ENCODE results near the gene PNPT1.
"Not testable (repeated sequence)": the region's sequence is repeated elsewhere in the genome, so short reads cannot be mapped to it uniquely, and the experiment has no call there.

The PNPT1 gene

DNA sequence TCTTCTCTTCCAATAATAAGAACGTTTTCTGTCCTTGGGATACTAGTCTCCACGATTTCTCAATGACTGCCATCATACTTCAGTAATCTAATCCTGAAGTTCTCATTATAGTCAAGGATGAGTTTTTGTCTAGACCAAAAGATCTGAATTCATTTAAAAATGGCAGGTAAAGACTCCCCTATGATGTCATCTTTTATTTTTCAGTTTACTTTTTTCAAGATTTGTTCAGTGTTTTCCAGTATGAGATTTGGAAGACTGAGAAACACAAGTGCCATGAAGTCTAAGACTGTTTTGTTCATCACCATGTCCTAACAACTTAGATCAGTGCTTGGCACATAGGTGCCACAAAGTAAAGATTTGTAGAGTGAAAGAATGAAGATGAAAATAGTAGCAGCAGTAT lies 40.4 kb downstream of the PNPT1 start:
- DNase-seq: no peak

DNA sequence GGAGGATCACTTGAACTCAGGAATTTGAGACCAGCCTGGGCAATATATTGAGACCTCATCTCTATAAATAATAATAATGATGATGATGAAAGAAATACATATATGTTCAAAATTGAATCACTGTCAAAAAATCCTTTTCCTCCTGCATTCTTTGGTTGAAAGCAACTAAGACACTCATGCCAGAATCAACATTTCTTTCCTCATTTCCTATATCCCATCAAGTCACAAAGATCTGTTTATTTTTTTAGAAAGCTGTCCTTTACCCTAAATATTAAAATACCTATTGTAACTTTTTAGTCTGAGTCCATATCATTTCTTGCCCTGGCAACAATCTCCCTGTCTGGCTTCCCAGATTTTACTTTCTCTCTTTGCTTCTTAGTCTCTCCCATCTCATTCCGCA lies 44.4 kb downstream of the PNPT1 start:
- no peak for DNase-seq

DNA sequence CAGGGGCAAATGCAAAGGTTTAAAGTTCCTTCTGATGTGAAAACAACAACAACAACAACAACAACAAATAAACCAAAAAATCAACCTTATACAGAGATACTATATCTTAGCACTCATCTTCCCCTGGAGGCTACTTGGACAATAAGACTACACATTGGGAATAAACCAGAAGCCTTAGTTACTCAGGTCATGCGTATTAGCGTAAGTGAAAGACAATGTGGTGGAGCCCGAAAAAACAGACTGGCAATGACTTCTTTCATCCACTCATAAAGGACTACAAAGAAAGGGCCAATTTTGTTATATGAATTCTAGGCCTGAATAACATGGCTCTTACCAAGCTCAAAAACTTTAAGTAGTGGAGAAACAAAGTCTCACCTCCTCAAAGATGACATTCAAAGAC lies 56.8 kb downstream of the PNPT1 start:
- DNase-seq: no peak

DNA sequence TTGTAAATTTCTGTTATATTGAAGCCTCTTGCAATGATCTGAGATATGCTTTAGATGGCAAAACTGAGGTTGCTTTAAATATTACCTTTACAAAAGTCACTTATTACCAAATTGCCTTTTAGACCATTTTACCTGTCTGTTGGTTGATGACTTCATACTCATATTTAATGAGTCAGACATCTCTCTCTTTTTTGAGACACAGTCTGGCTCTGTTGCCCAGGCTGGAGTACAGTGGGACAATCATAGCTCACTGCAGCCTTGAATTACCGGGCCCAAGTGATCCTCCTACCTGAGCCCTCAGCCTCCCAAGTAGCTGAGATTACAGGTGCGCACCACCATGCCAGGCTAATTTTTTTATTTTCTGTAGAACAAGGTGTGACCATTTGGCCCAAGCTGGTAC lies 64.7 kb downstream of the PNPT1 start:
- DNase-seq: no peak

DNA sequence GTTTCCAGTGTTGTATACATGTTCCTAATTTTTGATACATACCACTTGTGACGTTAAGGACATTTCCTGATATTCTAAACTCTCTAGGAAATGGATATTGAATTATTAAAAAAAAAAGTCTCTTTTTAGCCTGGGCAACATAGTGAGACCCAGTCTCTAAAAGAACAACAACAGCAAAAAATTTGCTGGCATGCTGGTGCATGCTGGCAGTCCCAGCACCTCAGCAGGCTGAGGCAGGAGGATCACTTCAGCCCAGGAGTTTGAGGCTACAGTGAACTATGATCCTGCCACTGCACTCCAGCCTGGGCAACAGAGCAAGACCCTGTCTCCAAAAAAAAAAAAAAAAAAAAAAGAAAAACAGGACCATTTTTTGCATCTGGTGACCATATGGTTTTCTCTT lies 65.7 kb downstream of the PNPT1 start:
- DNase-seq: no peak

DNA sequence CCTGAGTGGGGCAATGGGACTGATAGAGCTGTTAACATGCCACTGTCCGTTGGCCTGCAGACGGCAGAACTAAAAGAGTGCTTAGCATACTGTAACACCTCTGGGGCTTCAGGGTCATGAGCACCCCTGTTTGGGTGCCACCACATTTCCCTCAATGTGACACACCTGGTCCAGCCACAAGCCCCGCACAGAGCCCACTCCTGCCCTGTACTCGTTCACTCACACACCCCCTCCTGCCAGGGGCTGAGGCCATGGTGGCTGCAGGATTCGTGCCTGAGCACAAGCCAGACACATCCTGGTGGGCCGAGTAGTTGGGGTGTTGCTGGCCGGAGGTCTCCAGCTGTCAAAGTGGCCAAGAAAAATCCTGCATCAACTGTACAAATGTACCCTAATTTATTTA lies 71.8 kb downstream of the PNPT1 start:
- DNase-seq: no peak

DNA sequence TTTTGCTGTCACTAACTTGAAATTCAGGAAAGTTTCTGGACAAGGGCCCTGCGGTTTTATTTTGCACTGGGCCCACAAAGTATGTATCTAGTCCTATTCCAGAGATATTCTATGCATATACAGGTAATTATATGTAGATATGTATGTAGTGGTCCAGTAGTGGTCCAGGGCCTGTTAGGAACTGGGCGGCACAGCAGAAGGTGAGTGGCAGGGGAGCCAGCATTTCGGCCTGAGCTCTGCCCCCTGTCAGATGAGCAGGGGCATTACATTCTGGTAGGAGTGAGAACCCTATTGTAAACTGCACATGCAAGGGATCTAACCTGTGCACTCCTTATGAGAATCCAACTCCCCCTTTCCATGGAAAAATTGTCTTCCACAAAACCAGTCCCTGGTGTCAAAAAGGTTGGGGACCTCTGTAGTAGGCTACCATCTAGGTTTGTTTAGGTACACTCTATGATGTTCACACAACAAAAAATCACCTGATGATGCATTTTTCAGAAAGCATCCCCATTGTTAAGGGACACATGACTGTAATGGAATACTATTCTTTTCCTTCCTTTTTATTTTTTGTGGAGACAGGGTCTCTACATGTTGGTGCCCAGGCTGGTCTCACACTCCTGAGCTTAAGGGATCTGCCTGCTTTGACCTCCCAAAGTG lies 73.4 kb downstream of the PNPT1 start:
- no peak for DNase-seq

DNA sequence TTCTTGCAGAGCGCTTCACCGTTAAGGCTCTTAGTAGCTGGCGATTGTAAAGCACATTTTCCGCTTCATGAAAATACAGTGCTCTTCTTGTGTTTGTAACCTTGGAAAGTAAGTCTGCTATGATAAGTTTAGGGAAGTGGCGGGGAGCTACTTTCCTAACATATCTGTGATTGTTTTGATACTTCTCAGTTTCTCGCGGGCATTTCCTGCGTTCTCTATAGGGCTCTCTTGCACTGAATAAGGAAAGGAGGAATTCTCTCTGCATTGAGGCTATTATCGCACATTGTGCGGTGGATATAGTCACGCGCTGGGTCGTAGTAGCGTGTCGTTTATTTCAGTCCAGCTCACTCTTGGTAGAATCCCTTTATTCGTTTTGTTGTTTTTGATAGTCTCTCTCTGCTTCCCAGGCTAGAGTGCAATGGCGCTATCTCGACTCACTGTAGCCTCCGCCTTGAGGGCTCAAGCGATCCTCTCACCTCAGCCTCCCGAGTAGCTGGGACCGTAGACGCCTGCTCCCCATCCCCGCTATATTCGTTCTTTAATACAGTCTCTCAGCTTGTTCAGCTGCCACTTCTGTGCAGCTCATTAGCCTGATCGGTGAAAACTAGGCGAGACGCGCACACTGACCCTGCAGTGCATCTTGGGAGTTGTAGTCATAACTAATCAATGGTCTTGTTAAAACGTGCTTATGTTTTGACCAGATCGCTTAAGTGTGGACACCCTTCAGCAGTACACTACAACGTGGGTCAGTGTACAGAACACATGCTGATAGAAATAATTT lies 75.2 kb downstream of the PNPT1 start:
- peak; percentile 18 for DNase-seq

DNA sequence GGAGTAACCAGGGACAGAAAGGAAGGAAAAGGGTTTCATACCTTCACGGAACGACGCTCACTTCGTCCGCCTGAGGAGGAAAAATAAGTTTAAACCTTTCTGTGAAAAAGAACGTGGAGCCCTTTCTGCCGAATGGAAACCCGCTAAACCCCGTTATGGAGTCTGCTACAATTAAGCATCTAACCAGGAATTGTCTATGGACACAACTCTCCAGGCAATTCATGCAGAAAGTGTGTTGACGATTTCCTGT lies 75.7 kb downstream of the PNPT1 start:
- no peak for DNase-seq

DNA sequence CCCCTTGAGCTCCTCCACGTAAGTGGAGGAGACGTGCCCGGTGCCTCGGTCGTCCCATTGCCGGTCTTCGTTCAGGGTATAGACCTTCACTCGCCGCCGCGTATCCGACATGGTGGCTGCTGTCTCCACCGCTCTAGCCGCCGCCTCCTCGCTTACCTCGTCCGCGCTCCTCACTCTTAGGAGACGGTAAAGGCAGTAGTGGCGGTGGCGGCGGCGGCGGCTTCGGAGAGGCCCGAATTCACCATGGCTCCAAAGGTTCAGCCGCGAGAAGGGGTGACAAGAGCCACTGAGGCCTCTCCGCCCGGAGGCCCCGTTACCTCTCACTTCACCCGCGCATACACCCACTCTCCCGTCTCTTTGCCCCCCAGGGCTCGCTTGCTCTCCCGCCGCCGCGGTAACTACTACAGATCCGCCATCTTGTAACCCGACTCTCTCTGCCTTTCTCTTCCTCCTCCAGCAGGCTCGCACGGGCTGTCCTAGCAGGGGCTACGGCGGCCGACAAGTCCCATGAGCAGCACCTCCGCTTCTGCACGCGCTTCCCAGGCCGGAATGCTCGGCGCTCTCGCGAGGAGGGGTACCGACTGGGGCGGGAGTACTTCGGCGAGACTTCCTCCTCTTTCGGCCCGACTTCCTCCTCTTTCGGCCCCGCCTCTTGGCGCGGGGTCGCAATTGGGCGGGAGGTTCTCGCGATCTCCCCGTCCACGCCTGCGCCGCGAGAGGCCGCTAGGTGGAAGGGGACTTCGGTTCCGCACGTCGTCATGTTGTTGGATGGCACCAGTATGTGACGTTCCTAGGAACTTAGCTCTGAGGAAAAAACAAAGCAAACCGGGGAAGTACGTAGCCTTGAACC lies 76.2 kb downstream of the PNPT1 start, which contains the start of gene PPP4R3B:
Gene PPP4R3B (minus strand): TSS at position 448 of the 850 bp plus-strand sequence. CDS start 337 bp downstream, at position 111.
- peak; percentile 97 for DNase-seq

DNA sequence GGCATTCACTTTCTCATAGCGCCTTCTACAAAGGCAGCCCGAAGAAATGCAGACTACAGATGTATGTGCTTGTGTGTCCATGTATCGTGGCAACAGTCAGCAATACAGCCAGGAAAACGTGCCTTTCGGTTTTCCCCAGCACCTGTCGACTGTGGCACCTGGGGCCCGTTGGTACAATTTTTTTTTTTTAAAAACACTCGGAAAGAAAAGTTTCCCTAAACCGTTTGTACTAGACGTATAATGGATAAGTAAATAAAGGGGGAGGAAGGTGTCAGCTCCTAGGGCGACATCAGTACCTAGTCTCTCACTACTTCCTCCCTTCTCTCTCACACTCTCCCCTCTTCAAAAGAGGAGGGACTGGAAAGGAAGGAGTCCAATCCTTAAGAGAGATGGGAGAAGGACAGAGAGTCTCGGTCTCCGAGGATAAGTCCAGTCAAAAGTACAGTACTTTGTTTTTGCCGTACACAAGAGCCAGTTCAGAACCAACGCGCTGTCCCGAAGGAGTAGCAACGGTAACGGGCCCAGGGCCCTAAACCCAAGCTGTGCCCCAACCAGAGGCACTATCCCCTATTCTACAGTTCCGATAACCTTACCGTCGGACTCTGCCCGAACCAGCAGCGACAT lies 77.0 kb downstream of the PNPT1 start:
- peak; percentile 13 for DNase-seq

DNA sequence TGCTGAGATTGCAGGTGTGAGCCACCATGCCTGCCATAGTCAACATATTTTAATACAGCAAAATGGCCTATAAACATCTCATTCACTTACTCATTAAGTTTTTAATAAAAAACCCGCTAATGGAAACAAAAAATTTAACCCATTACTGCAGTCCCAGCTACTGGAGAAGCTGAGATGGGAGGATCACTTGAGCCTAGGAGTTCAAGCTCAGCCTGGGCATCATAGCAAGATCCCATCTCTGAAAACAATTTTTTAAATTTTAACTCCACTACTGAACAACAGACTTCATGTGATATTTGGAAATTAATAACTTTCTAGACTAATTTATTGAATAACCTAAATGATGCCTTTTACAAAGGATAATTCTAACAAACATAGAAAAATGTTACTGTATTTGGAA lies 81.6 kb downstream of the PNPT1 start:
- DNase-seq: no peak

DNA sequence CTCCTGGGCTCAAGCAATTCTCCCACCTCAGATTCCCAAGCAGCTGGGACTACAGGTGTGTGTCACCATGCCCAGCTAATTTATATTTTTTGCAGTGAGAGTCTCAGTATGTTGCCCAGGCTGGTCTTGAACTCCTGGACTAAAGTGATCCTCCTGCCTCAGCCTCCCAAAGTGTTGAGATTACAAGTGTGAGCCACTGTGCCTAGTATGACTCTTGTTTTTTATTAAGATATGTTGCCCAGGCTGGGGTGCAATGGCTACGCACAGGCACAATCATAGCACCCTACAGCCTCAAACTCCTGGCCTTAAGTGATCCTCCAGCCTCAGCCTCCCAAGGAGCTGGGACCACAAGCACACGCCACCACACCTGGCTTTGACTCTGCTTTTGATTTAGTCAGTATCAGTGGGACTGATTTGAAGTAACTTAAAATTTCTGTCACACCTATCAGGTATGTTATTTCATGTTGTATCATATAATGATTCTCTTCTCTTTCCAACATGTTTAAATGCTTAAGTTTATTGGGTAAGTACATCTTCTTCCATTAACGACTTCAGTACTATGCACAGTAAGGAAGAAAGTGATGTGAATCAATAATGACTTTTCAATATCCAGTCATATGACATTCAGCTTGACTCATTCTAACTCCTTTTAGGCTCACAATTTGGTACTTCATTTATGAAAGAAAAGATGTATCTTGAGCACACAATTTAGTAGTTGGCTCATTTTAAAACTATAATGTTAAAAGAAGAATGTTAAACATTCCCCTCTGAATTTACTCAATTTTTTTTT lies 82.5 kb downstream of the PNPT1 start:
- DNase-seq: no peak

DNA sequence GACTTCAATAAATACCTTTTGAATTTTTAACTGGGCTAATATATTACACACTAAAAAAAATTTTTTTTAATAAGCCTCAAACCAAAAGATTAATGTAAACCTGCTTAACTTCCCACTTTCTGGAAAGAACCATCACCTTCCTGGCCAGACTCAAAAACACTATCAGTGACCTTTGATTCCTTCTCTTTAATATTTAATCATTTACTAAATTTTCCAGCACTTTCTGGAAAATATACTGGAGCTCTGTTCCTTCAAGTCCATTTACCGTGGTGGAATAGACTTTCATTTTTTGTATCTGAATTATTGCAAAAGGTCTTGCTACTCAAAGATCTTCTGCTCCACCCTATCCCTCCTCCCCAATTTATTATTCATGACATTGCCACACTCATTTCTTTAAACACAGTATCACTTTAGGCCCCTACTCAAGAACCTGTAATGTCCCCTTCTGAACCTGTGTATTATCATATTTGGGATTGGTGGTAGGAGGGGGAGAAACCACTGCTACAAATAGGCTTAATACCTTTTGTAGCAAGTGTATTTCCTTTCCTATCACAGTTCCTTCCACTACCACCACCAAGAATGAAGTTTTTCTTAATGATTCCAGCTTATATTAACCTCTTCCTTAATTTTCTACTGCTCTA lies 83.6 kb downstream of the PNPT1 start:
- no peak for DNase-seq

DNA sequence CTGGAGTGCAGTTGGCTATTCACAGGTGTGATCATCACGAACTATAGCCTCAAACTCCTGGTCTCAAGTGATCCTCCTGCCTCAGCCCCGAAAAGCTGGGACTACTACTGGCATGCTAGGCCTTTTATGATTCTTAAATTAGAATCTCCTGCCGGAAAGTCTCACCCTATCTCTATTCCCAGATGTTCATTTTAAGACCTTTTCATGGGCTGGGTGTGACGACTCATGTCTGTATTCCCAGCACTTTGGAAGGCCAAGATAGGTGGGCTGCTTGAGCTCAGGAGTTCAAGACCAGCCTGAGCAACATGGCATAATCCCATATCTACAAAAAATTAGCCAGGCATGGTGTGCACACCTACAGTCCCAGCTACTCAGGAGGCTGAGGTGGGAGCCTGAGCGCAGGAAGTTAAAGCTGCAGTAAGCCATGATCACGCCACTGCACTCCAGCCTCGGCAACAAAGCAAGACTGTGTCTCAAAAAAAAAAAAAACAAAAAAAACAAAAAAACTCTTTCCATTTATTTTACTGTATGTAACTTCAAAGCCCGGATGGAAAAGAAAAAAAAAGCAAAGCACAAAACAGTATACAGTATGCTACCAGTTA lies 84.3 kb downstream of the PNPT1 start:
- no peak for DNase-seq

DNA sequence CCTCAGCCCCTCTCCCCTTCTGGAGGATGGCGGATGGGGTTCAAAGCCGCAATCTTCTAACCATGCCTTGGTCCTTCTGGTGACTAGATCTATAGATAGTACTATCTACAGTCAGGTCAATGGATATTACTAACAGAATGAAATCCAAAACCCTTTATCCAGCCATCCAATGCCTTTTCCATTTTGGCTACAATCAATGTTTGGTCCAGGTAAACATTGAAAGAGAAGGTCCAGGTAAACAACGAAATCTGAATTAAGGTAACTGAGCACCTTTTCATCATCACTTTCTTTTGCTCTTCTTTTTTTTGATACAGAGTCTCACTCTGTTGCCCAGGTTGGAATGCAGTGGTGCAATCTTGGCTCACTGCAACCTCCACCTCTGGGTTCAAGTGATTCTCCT lies 85.9 kb downstream of the PNPT1 start:
- DNase-seq: no peak

DNA sequence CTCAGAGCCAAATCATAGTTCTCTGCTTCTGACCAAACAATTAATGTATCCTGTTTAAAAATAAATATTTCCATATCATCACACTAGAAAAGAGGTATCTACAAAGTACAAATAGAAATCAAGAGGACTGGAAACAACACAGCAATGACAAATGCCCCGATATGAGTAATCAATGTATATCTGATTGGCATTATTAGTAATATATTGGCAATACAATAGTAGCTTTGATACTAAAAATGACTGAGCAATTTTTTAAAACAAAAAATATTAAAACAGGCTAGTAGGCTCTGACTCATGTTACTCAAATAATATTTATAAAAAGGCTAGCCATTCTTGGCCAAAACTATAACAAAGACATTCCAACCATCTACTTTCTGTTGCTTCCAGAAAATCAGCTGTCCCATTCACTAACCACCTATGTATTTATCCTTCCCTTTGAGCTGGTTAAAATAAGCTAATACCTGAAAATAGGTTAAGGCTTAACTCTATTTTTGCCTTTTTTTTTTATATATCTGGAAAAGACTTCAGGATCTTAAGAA lies 89.5 kb downstream of the PNPT1 start:
- no peak for DNase-seq

DNA sequence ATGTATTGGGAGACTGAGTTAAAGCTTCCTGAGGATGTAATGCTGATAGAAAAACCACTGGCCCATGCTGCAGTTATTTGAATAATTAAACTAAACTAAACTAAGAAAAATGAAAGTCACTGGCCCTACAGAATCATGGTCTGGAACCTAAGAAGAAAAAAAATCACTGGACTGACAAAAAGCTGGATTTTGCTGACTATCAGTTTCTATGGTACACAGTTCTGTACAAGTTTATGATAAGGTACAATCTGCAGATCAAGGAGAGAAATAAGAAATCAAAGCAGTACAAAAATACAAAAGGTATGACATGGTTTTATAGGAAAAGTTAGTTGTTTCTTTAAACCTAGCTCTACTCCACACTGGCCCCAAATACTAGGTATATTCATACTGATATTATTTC lies 91.8 kb downstream of the PNPT1 start:
- DNase-seq: no peak

DNA sequence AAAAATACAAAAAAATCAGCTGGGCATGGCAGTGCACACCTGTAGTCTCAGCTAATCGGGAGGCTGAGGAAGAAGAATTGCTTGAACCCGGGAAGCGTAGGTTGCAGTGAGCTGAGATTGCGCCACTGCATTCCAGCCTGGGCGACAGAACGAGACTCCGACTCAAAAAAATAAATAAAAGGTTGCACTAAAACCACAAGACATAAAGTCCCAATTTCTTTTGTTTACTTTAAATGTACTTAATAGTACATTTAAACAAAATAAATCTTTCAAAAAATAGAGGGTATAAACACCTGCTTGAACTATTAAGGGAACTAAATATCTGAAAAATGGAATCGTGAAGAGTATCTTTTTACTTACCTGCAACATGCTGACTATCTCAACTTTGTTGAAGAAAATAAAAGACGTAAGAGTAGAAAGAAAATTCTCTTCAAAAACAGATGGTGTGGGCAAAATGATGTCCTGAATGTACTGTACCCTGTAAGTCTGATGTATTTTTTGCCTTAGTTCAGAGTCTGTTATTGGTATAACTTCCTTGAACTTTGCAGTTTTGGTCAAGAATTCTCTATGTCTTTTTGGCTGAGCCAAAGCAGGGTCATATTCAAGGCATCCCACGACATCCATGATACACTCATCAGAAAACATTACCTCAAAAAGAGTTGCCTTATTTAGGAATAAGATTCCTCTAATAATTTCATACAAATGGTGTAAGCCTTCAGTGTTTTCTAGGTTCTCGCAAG lies 95.4 kb downstream of the PNPT1 start:
- no peak for DNase-seq

DNA sequence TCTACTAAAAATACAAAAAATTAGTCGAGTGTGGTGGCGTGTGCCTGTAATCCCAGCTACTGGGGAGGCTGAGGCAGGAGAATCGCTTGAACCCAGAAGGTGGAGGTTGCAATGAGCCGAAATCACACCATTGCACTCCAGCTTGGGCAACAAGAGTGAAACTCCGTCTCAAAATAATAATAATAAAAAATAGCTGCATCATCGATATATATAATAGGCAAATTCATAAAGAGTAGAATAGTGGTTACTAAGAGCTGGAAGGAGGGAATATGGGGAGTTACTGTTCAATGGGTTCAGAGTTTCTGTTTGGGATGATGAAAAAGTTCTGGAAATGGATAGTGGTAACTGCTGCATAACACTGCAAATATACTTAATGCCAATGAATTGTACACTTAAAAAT lies 96.8 kb downstream of the PNPT1 start:
- DNase-seq: not testable (repeated sequence)

DNA sequence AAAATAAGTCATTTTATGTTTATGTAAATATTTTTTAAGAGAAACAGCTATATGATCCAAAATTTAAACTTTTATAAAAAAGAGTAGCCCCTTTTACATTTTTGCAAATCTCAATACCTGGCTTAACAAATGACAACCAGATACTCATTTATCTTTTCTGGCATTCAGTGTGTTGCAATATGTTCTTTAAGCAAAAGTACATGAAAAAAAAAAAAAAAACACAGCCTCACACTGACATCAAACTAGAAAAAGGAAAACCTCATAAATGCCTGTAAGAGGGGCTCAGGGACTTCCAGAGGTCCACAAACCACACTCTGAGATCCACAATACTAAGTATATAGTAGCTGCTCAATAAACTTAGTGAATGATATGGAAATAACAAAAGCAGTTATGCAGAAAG lies 98.1 kb downstream of the PNPT1 start:
- DNase-seq: no peak
